ENCODE measurements around the gene NT5E. TPM values are rescaled to one million over a fixed set of nuclear protein-coding genes. Genes with fewer than 3 reads are reported as not detected.

NT5E gene
- total RNA-seq, 1 donor from 2014 or later = 47.1 TPM

DNA sequence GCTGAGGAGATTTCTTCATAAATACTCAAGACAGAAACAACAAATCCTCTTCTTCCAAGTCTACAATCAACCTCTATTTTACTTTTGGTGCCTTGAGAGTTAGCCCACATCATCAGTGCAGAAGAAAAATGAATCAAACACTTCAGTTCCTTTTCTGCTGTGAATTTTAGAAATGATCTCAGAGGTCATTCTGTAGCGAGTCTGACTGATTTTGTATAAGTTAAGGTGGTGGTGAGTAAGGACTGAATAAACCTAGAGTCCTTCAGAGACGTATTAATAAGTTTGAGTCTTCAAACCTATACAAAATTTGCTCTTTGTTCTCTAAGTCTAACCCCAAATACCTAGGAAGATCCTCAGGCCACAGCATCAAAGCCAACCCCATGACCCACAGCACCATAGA, 33.1 kb upstream of the NT5E start:
- H3K4me3 Mint-ChIP-seq (ENCODE audit: unreplicated experiment) = no peak overlapping the region
- no peaks in the 10 kb centered on the region for H3K36me3 Mint-ChIP-seq (ENCODE audit: low read depth, unreplicated experiment)
- H3K9me3 Mint-ChIP-seq (ENCODE audit: unreplicated experiment) = no peaks in the 10 kb centered on the region
- H3K27ac Mint-ChIP-seq (ENCODE audit: unreplicated experiment) = no peak overlapping the region
- TF ChIP-seq, protein P1, sequence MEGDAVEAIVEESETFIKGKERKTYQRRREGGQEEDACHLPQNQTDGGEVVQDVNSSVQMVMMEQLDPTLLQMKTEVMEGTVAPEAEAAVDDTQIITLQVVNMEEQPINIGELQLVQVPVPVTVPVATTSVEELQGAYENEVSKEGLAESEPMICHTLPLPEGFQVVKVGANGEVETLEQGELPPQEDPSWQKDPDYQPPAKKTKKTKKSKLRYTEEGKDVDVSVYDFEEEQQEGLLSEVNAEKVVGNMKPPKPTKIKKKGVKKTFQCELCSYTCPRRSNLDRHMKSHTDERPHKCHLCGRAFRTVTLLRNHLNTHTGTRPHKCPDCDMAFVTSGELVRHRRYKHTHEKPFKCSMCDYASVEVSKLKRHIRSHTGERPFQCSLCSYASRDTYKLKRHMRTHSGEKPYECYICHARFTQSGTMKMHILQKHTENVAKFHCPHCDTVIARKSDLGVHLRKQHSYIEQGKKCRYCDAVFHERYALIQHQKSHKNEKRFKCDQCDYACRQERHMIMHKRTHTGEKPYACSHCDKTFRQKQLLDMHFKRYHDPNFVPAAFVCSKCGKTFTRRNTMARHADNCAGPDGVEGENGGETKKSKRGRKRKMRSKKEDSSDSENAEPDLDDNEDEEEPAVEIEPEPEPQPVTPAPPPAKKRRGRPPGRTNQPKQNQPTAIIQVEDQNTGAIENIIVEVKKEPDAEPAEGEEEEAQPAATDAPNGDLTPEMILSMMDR (IDR thresholded peaks at IDR 0.05; ENCODE audit: unreplicated experiment) = no peak
- H3K27me3 Mint-ChIP-seq (ENCODE audit: unreplicated experiment) = no peaks in the 10 kb centered on the region
- no peaks in the 10 kb centered on the region for H3K4me1 Mint-ChIP-seq (ENCODE audit: unreplicated experiment)
- DNase-seq (ENCODE audit: low spot score) = no peak

DNA sequence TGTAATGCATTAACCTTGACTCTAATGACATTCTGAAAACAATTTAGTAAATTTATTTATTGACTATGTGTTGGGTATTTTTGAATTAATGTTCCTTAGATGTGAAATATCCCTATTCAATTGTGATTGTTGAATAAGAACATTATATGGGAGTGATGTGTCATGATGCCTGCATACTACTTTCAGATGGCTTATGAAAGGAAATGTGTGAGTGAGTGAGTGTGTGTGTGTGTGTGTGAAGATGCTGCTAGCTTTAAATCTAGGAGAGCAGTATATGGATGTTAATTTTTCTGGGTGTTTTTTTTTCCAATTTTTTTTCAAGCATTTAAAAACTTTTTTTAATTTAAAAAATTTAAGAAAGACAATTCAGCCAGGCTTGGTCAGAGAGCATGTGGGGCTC, 32.5 kb upstream of the NT5E start:
- Mint-ChIP-seq H3K4me1 (ENCODE audit: unreplicated experiment) (no peaks in the 10 kb centered on the region), H3K27ac (ENCODE audit: unreplicated experiment) (no peak overlapping the region), H3K9me3 (ENCODE audit: unreplicated experiment) (no peaks in the 10 kb centered on the region), H3K27me3 (ENCODE audit: unreplicated experiment) (peaks cover 1% of the 10 kb centered on the region), H3K4me3 (ENCODE audit: unreplicated experiment) (no peak overlapping the region), H3K36me3 (ENCODE audit: low read depth, unreplicated experiment) (no peaks in the 10 kb centered on the region)
- TF ChIP-seq, protein P1 (IDR thresholded peaks at IDR 0.05; ENCODE audit: unreplicated experiment) = no peak
- no peak for DNase-seq (ENCODE audit: low spot score)

DNA sequence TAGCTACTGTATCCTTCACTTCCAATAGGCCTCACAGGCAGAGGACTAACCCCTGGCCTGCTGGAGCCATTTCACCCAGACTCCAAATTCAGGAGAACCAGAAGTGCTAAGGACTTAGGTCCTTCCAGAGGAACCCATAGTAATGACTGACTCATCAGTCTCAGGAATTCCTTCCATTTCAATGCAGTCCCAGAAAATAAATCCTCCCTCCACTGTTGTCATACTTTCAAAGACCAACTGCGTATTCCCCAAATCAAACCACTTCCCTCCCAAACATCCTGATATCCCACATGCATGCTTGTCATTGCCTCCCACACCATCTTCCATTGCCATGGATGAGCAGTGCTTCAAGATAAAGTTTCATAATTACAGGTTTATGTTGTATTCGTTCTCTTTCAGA, 31.8 kb upstream of the NT5E start:
- Mint-ChIP-seq H3K4me1 (ENCODE audit: unreplicated experiment) (no peaks in the 10 kb centered on the region), H3K36me3 (ENCODE audit: low read depth, unreplicated experiment) (no peaks in the 10 kb centered on the region), H3K27ac (ENCODE audit: unreplicated experiment) (no peak overlapping the region), H3K9me3 (ENCODE audit: unreplicated experiment) (no peaks in the 10 kb centered on the region), H3K27me3 (ENCODE audit: unreplicated experiment) (peaks cover 1% of the 10 kb centered on the region), H3K4me3 (ENCODE audit: unreplicated experiment) (no peak overlapping the region)
- TF ChIP-seq, protein P1 (IDR thresholded peaks at IDR 0.05; ENCODE audit: unreplicated experiment) = no peak
- no peak for DNase-seq (ENCODE audit: low spot score)

DNA sequence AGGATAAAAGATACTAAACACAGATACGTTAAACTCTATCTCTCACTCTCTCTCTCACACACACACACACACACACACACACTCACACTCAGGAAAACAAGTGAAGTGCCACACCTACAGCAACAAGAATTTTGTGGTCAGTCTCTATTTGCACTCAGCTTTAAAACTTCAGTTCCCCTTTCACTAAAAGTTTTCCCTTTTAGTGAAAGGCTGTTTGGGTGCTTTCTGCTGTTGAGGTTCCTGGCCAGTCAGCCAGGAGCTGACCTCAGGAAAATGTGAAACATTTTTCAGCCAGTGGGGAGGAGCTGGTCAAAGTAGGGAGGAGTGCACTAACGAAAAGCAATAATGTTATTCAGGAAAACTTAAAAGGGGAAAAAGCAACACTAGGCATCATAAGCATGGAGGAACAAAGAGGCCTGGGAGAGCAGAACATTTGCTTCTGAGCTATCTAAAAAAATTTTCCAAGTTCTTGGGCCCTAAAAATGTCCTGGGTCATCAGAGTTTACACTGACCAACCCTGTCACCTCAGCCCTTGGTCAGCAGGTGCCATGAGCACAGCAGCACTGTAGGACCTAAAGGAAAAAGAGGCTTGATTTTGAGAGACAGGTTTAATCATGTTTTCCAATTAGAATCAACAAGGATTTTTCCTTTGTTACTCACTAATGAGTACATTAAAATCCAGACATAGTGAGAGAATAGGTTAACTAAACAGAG, 30.7 kb upstream of the NT5E start:
- Mint-ChIP-seq H3K4me3 (ENCODE audit: unreplicated experiment) (no peak overlapping the region), H3K4me1 (ENCODE audit: unreplicated experiment) (no peaks in the 10 kb centered on the region), H3K27me3 (ENCODE audit: unreplicated experiment) (peaks cover 1% of the 10 kb centered on the region), H3K36me3 (ENCODE audit: low read depth, unreplicated experiment) (no peaks in the 10 kb centered on the region), H3K27ac (ENCODE audit: unreplicated experiment) (no peak overlapping the region), H3K9me3 (ENCODE audit: unreplicated experiment) (no peaks in the 10 kb centered on the region)
- TF ChIP-seq, protein P1 (IDR thresholded peaks at IDR 0.05; ENCODE audit: unreplicated experiment) = no peak
- DNase-seq (ENCODE audit: low spot score) = no peak

DNA sequence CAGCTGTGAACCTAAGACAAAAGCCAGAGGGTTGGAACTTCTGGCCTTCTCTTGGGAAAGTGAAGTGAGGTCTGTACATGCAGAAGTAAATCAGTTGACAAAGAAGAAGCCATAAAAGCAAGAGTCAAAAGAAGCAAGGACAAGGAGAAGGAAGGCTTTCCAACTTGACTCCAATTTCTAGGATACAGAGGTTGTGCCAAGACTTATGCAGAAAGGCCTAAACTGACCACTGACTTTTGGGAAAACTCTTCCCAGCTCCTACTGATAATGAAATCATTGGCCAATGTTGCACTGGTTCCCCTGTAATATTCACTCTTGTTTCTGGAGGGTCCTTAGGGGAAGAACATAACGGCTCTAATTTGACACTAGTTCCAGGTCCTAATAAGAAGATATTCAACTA, 29.3 kb upstream of the NT5E start:
- Mint-ChIP-seq H3K36me3 (ENCODE audit: low read depth, unreplicated experiment) (no peaks in the 10 kb centered on the region), H3K27ac (ENCODE audit: unreplicated experiment) (no peak overlapping the region), H3K9me3 (ENCODE audit: unreplicated experiment) (no peaks in the 10 kb centered on the region), H3K27me3 (ENCODE audit: unreplicated experiment) (peaks cover 1% of the 10 kb centered on the region), H3K4me3 (ENCODE audit: unreplicated experiment) (no peak overlapping the region), H3K4me1 (ENCODE audit: unreplicated experiment) (no peaks in the 10 kb centered on the region)
- TF ChIP-seq, protein P1 (IDR thresholded peaks at IDR 0.05; ENCODE audit: unreplicated experiment) = no peak
- no peak for DNase-seq (ENCODE audit: low spot score)
